Measurements from ENCODE around the gene C19orf81. TPM values are rescaled to one million over a fixed set of nuclear protein-coding genes. Genes with fewer than 3 reads are reported as not detected.

The C19orf81 gene
- total and polyA plus RNA-seq, 9 of the 15 experiments (the other 6 are each of a cell fraction or from before 2014, with no cell fraction given) = 2.5 to 42.9 (median 33.0) TPM; not detected in 4

- TF ChIP-seq ZFPM2 (CRISPR knock-in tag; IDR thresholded peaks at IDR 0.05) (0 out of 2 replicates have a peak, but pooled peaks have one; percentile 38), ZNF124 (CRISPR knock-in tag; IDR thresholded peaks at IDR 0.05) (no peak), NEUROD1 (IDR thresholded peaks at IDR 0.05; ENCODE audit: borderline replicate concordance, low read depth, low read length, partially characterized antibody) (no peak), NFIX (CRISPR knock-in tag; IDR thresholded peaks at IDR 0.05; ENCODE audit: low read depth) (no peak), JUN (IDR thresholded peaks at IDR 0.05; ENCODE audit: borderline replicate concordance, low read depth, low read length) (no peak), JUN (CRISPR knock-in tag; IDR thresholded peaks at IDR 0.05; ENCODE audit: borderline replicate concordance) (0 out of 2 replicates have a peak, but pooled peaks have one; percentile 20), ZC3H11A (IDR thresholded peaks at IDR 0.05; ENCODE audit: low read depth, low read length) (0 out of 2 replicates have a peak, but pooled peaks have one; percentile 29), ZBED1 (IDR thresholded peaks at IDR 0.05) (peak; percentile 54; the same call in 1 of the 2 replicates), ZNF224 (CRISPR knock-in tag; IDR thresholded peaks at IDR 0.05) (peak; percentile 35; the same call in 1 of the 2 replicates), JUND (IDR thresholded peaks at IDR 0.05; ENCODE audit: borderline replicate concordance, low read depth, low read length) (peak; percentile 60), JUND (tag; IDR thresholded peaks at IDR 0.05; ENCODE audit: borderline replicate concordance, low read depth, low read length) (peak; percentile 26; the same call in 2 of the 3 replicates), GABPB1 (CRISPR knock-in tag; IDR thresholded peaks at IDR 0.05) (peak; percentile 85), BRD4 (IDR thresholded peaks at IDR 0.05) (0 out of 2 replicates have a peak, but pooled peaks have one; percentile 47), PATZ1 (CRISPR knock-in tag; IDR thresholded peaks at IDR 0.05; ENCODE audit: borderline replicate concordance) (0 out of 2 replicates have a peak, but pooled peaks have one; percentile 38), HNRNPL (IDR thresholded peaks at IDR 0.05; ENCODE audit: low read depth, low read length) (no peak), TAL1 (IDR thresholded peaks at IDR 0.05) (no peak), RB1 (IDR thresholded peaks at IDR 0.05; ENCODE audit: low read depth) (peak; percentile 69), CREB5 (CRISPR knock-in tag; IDR thresholded peaks at IDR 0.05) (no peak; the same call in 1 of the 2 replicates), DLX4 (CRISPR knock-in tag; IDR thresholded peaks at IDR 0.05) (no peak), ZNF282 (CRISPR knock-in tag; IDR thresholded peaks at IDR 0.05) (peak; percentile 74; the same call in 1 of the 2 replicates), ZBTB8A (IDR thresholded peaks at IDR 0.05; ENCODE audit: partially characterized antibody) (no peak), MLX (CRISPR knock-in tag; conservative IDR thresholded peaks at IDR 0.05) (peak in 1 of 2 experiments; percentile 59; a peak in 1 of 4 replicates), LARP7 (IDR thresholded peaks at IDR 0.05) (peak; percentile 98), SUPT5H (IDR thresholded peaks at IDR 0.05) (peak; percentile 99), POU5F1 (IDR thresholded peaks at IDR 0.05; ENCODE audit: borderline replicate concordance, low read depth, low read length, partially characterized antibody) (peak; percentile 82)
Observed at GRCh38 chr19:50658441-50659317, 9.4 kb downstream of the C19orf81 start (continued).

All from K562 (cell line).